ENCODE results near the gene PARP8. TPM values are rescaled to one million over a fixed set of nuclear protein-coding genes. Genes with fewer than 3 reads are reported as not detected.

Gene PARP8
- total RNA-seq, 2 donors from 2014 or later: 5.4 to 6.7 TPM

DNA sequence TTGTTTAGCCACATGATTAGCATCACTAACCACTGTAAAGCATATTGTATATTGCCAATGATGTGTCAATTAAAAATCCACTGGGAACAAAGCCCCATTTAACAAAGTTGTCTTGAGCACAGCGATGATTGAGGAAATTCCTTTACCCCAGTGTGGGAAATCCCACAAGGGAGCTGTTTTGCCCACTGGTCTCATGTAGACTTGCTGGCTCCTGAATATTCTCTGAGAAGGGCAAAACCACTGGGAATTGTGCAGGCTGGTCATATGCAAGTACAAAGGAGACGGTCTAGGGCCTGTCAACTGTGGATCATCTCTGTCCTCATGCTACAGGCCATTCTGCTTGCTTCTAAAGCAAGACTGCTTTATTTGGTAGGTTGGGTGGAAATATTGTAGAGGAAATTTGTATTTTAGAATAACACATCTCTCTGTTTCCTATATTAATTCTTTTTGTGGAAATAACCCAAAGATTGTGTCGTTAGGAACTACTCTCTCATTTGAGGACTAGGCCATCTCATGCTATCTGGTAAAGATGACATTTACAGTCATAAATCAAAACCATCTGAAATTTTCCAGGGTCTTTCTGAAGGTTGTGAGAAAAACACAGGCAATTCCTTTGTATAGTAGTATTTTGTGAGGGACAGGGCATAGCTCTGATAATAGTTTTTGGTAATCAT is 60.2 kb downstream of the PARP8 start:
- no peak for DNase-seq
- H3K4me1 ChIP-seq: no peaks in the 10 kb centered on the region
- no peaks in the 10 kb centered on the region for H3K9me3 ChIP-seq
- intact Hi-C loops (cut with DNase I): no loop called here
- TF ChIP-seq, protein P1, sequence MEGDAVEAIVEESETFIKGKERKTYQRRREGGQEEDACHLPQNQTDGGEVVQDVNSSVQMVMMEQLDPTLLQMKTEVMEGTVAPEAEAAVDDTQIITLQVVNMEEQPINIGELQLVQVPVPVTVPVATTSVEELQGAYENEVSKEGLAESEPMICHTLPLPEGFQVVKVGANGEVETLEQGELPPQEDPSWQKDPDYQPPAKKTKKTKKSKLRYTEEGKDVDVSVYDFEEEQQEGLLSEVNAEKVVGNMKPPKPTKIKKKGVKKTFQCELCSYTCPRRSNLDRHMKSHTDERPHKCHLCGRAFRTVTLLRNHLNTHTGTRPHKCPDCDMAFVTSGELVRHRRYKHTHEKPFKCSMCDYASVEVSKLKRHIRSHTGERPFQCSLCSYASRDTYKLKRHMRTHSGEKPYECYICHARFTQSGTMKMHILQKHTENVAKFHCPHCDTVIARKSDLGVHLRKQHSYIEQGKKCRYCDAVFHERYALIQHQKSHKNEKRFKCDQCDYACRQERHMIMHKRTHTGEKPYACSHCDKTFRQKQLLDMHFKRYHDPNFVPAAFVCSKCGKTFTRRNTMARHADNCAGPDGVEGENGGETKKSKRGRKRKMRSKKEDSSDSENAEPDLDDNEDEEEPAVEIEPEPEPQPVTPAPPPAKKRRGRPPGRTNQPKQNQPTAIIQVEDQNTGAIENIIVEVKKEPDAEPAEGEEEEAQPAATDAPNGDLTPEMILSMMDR (IDR thresholded peaks at IDR 0.05): no peak
- no peaks in the 10 kb centered on the region for H3K27me3 ChIP-seq
- no peak overlapping the region for H3K27ac ChIP-seq
- no peaks in the 10 kb centered on the region for H3K36me3 ChIP-seq
- H3K4me3 ChIP-seq: no peak overlapping the region
- no peak overlapping the region for H3K9ac ChIP-seq (ENCODE audit: low read depth in 2 of 2, low read length in 2 of 2)

GRCh38 chr5:50727149-50727496 is 60.7 kb downstream of the PARP8 start:
- H3K4me1 ChIP-seq: no peaks in the 10 kb centered on the region
- TF ChIP-seq, protein P1 (IDR thresholded peaks at IDR 0.05): no peak
- no peaks in the 10 kb centered on the region for H3K27me3 ChIP-seq
- intact Hi-C loops (cut with DNase I): no loop called here
- no peak for DNase-seq
- no peaks in the 10 kb centered on the region for H3K36me3 ChIP-seq
- no peak overlapping the region for H3K9ac ChIP-seq (ENCODE audit: low read depth in 2 of 2, low read length in 2 of 2)
- no peak overlapping the region for H3K27ac ChIP-seq
- no peaks in the 10 kb centered on the region for H3K9me3 ChIP-seq
- H3K4me3 ChIP-seq: no peak overlapping the region

- H3K9ac ChIP-seq (ENCODE audit: low read depth in 2 of 2, low read length in 2 of 2): no peak overlapping the region
- no peaks in the 10 kb centered on the region for H3K27me3 ChIP-seq
- intact Hi-C loops (cut with DNase I): no loop called here
- no peak overlapping the region for H3K4me3 ChIP-seq
- H3K27ac ChIP-seq: no peak overlapping the region
- H3K4me1 ChIP-seq: no peaks in the 10 kb centered on the region
- TF ChIP-seq, protein P1 (IDR thresholded peaks at IDR 0.05): no peak
- no peaks in the 10 kb centered on the region for H3K9me3 ChIP-seq
- no peak for DNase-seq
- no peaks in the 10 kb centered on the region for H3K36me3 ChIP-seq
Measured at GRCh38 chr5:50727845-50728244, 61.4 kb downstream of the PARP8 start.

DNA sequence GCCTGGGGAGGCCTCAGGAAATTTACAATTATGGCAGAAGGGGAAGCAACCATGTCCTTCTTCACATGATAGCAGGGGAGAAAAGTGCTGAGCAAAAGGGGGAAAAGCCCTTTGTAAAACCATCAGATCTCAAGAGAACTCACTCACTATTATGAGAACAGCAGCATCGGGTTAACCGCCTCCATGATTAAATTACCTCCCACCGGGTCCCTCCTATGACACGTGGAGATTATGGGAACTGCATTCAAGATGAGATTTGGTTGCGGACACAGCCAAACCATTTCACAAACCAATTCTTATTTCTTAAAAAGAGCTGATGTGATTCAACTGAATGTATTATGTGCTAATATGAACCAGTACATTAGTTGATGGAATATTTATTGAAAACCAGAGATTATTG is 63.9 kb downstream of the PARP8 start:
- TF ChIP-seq, protein P1 (IDR thresholded peaks at IDR 0.05): no peak
- Histone ChIP-seq H3K27me3 (no peaks in the 10 kb centered on the region), H3K4me3 (no peak overlapping the region), H3K4me1 (no peaks in the 10 kb centered on the region), H3K9me3 (no peaks in the 10 kb centered on the region), H3K27ac (no peak overlapping the region), H3K9ac (ENCODE audit: low read depth in 2 of 2, low read length in 2 of 2) (no peak overlapping the region), H3K36me3 (no peaks in the 10 kb centered on the region)
- intact Hi-C loops (cut with DNase I): no loop called here
- no peak for DNase-seq

DNA sequence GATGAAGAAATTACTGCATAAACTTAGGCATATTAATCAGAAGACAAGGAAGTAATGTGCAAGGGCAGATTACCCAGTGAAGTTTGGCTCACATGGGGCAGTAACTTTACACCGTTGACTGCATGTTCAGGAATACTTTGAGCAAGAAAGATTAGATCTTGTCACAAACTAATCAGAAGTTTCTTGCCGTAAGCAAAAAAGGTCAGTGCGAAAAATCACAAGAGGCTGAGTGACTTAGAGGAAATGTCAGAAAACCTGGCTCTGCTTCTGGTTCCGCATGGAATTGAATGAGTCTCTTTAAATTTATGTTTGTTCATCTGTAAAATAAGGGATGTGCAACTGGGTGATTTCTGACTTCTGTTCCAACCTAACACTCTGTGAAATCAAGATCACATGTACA is 64.4 kb downstream of the PARP8 start:
- H3K36me3 ChIP-seq: no peaks in the 10 kb centered on the region
- H3K9ac ChIP-seq (ENCODE audit: low read depth in 2 of 2, low read length in 2 of 2): no peak overlapping the region
- H3K27me3 ChIP-seq: no peaks in the 10 kb centered on the region
- intact Hi-C loops (cut with DNase I): no loop called here
- H3K4me3 ChIP-seq: no peak overlapping the region
- no peak for DNase-seq
- no peaks in the 10 kb centered on the region for H3K4me1 ChIP-seq
- H3K9me3 ChIP-seq: no peaks in the 10 kb centered on the region
- H3K27ac ChIP-seq: no peak overlapping the region
- TF ChIP-seq, protein P1 (IDR thresholded peaks at IDR 0.05): no peak

All from colonic mucosa (tissue), 4 donors.